Erythroblast (primary cell): ENCODE data around the gene ZDHHC21.

Source experiments
- GATA1 ChIP-seq: IDR thresholded peaks from 2 replicates; pipeline ENCODE4 v1.6.1; 2011; ENCODE audit warnings: low read depth, mild to moderate bottlenecking, control low read depth, low read length, moderate library complexity
- POLR2A ChIP-seq: IDR thresholded peaks from 2 replicates; pipeline ENCODE4 v1.6.1; 2011; ENCODE audit warnings: mild to moderate bottlenecking, low read length

DNA sequence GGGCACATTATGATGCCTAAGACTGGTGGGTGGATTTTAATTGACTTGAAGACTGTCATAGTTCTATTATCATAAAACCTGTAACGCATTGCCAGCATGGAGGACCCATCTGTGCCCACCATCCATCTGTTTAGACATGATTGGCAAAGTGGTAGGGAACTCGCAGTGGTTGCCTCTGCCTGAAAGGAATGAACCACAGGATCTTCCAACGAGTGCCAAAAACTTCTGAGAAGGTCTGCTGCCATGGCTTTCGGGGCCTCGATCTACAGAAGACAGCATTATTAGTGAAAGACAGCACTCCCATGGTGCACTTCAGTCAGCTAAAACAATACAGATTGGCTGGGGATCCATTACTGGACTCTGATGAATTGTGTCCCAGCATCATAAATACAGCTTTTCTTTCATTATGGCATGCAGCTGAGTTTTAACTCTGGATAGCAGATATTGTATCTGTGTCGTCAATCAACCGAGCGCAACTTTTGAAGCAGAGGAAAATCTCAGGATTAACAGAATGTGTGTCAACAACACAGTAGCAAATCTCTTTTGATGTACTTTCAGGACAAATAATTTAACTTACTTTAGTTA lies 74.3 kb downstream of the ZDHHC21 start:
- TF ChIP-seq POLR2A (no peak), GATA1 (no peak)
